DLD1 (cell line): ENCODE data around the gene DNAJC17.

ENCODE experiments used
- in situ Hi-C: cut with HindIII; loops from 2 replicates; pipeline ENCODE4 v1.10.0; 2017; ENCODE audit warnings: low sequenced_read_pairs

The DNAJC17 gene

GRCh38 chr15:40807028-40807887 is at the start of gene DNAJC17, which contains the start of gene ZFYVE19:
Gene DNAJC17, minus strand, starts transcription at chr15:40807473. Its CDS starts 27 bp downstream, at chr15:40807446.
Gene ZFYVE19, plus strand, starts transcription at chr15:40807089. Its CDS starts 501 bp downstream, at chr15:40807590.
- in situ Hi-C loops, result no loop called here

DNA sequence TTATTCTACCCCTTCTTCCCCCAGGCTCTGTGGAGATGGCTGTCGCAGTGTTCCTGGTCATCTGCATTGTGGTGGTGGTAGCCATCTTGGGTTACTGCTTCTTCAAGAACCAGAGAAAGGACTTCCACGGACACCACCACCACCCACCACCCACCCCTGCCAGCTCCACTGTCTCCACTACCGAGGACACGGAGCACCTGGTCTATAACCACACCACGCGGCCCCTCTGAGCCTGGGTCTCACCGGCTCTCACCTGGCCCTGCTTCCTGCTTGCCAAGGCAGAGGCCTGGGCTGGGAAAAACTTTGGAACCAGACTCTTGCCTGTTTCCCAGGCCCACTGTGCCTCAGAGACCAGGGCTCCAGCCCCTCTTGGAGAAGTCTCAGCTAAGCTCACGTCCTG is 49.5 kb upstream of the DNAJC17 start:
- in situ Hi-C loops, result no loop called here

DNA sequence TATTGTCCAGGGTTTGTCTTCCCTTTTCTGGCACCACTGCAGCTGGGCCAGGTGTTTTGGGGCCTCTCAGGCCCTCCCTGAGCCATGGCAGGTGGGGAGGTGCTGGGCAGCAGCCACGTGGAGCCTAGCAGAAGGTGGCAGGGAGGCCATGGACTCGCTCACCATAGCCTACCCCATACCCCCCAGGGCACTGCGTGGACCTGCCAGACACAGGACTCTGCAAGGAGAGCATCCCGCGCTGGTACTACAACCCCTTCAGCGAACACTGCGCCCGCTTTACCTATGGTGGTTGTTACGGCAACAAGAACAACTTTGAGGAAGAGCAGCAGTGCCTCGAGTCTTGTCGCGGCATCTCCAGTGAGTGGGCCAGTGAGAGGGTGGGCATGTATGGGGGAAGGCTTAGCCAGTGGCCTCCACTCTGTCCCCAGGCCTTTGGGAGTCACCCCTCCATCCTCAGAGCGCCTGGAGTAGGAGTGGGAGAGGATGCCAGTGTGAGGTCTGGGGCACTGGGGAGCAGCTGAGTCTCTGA is 48.5 kb upstream of the DNAJC17 start:
- in situ Hi-C loops, result no loop called here

DNA sequence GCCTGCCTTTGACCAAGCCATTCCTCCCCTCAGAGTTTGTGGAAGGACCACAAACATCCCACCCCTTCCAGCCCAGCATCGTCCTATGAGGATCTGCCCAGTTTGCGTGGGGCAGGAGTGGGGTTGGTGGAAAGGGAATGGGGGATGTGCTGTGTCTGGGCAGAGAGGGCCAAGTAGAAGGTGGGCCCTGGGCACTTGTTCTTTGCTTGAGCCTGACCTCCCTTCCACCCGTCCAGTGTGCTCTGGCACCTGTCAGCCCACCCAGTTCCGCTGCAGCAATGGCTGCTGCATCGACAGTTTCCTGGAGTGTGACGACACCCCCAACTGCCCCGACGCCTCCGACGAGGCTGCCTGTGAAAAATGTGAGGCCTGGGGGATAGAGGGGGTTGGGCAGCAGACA is 46.9 kb upstream of the DNAJC17 start:
- in situ Hi-C loops, result no loop called here

GRCh38 chr15:40853241-40853890 is 46.1 kb upstream of the DNAJC17 start:
- in situ Hi-C loops, result no loop called here

GRCh38 chr15:40852529-40852928 is 45.3 kb upstream of the DNAJC17 start:
- in situ Hi-C loops, result no loop called here

GRCh38 chr15:40850576-40851112 is 43.4 kb upstream of the DNAJC17 start:
- in situ Hi-C loops, result no loop called here

DNA sequence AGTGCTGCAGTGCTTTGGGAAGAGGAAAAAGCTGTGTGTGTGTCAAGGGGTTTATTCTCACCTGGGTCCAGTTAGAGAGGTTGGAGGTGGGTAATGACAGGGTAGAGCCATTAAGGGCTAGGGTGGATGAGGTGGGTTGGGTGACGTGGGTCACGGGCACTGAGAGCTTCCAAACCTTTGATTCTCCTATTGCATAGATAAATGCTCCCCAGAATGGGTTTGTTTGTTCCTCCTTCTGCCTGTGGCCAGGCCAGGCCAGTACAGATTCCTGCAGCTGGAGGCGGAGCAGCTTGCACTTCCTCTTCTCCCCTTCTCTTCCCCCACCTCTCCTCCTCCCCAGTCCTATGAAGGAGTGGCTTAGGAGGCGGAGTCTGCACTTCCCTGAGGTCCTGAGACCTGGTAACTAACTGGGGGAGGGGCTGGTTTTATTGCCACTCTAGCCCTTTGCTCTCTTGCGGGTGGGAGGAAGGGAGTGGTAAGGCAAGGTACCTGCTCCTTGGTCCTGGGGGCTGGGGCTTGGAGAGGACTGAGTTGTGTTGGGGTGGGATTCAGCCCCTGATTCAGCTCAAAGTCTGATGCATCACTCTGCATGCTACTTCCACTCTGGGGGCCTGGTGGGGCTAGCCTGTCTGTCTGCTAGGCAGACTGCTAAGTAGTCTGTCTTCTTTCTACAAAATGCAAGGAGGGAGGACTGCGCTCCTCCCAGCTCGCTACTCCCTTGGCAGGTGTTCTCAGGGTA is 40.1 kb upstream of the DNAJC17 start:
- in situ Hi-C loops, result no loop called here

- in situ Hi-C loops, result no loop called here
Measured at GRCh38 chr15:40846841-40847222, 39.6 kb upstream of the DNAJC17 start.

DNA sequence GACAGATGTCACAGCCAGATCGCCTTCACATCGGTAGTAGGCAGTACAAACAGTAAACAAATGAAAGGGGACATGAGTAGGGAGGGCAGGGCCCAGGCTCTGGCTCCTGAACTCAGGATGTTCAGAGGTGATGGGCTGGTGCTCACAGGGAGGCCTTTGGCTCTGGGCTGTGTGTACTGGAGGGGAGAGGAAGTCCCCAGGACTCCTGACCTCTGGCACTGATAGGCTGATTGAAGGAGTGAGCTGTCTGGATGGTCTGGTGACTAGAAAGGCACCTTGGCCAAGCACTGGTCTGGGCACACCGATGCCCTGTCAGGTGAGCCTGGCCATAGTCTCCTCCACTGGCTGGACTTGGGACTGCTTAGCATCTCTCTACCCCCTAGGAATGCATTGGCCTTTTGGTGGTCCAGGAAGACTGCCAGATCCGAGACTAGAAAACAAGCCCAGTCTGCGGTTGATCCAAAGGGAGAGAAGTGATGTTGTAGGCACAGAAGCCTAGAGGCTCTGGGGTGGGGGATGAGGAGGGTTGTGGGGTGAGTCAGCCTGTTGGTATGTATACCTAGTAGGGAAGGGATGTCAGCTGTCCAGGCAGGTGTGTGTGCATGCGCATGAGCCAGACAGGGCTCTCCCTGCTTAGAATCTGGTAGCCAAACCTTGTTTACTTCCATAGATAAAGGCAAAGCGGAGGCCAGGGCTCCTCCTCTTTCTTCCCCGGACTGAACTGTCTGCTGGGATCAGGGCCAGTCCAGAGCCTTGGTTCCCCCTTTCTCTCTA is 38.4 kb upstream of the DNAJC17 start:
- in situ Hi-C loops, result no loop called here

DNA sequence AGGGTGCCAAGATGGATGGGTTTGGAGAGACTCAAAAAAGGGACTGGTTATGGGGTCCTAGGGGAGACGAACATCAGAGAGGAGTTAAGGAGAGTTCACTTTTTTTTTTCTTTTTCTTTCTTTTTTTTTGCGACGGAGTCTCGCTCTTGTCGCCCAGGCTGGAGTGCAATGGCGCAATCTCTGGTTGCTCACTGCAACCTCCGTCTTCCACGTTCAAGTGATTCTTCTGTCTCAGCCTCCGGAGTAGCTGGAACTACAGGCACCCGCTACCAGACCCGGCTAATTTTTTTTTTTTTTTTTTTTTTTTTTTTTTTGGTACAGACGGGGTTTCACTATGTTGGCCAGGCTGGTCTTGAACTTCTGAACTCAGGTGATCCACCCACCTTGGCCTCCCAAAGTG is 37.8 kb upstream of the DNAJC17 start:
- in situ Hi-C loops, result no loop called here

DNA sequence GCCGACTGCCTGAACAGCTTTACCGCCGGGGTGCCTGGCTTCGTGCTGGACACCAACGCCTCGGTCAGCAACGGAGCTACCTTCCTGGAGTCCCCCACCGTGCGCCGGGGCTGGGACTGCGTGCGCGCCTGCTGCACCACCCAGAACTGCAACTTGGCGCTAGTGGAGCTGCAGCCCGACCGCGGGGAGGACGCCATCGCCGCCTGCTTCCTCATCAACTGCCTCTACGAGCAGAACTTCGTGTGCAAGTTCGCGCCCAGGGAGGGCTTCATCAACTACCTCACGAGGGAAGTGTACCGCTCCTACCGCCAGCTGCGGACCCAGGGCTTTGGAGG is 37.4 kb upstream of the DNAJC17 start:
- in situ Hi-C loops, result no loop called here

DNA sequence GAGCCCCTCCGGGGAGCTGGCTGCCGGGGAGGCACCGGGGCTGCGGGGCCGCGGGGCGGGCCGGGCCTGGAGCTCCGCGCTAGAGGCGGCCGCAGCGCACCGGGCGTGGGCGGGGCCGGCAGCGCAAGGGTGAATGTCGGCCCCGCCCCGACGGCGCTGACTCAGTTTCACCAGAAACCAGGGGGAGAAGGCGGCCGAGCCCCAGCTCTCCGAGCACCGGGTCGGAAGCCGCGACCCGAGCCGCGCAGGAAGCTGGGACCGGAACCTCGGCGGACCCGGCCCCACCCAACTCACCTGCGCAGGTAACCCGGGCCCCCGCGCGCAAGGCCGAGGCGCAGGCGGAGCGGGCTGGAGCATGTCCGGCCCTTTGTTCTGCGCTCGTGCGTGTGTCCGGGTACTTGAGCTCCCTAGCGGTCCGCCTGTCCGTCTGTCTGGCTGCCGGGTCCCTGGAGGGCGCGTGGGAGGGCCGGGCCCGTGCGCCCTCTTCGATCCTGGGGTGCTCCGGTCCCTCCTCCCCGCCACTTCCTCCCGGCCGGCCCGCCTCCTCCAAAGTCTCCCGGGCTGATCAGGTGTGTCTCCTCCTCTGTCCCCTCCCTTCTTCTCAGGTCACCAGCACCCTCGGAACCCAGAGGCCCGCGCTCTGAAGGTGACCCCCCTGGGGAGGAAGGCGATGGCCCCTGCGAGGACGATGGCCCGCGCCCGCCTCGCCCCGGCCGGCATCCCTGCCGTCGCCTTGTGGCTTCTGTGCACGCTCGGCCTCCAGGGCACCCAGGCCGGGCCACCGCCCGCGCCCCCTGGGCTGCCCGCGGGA is 36.8 kb upstream of the DNAJC17 start, which contains the start of gene SPINT1:
Gene SPINT1 (plus strand): TSS at position 164 of the 811 bp plus-strand sequence. CDS start 507 bp downstream, at position 671.
- in situ Hi-C loops, result no loop called here

DNA sequence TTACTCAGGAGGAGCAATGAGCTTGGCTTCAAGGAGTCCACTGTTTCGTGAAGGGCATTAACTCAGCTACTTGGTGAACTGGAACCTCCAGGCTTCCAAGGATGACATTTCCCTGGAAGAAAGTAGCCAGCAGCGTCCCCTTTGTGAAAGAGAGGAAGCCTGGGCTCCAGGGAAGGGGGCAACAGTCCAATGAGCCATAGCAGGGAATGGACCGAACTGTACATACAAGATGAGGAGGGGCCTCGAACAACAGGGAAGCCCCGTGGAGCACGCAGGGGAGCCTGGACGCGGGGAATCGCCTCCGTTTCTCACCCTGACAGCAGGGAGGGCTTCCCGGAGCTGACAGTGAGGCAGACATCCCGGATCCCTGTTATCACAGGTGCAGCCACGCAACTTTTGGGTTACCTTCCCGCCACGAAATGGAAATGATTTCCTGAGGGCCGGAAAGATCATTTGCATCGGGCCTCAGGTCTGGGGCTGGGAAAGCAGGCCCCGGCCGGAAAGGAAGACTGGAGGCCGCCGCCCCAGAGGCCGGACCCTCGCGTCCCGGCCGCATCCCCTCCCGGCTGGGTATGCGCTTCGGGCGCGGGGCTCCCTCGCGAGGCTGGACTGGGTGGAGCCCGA is 36.1 kb upstream of the DNAJC17 start:
- in situ Hi-C loops, result no loop called here

GRCh38 chr15:40841741-40842140 is 34.5 kb upstream of the DNAJC17 start:
- in situ Hi-C loops, result no loop called here

- in situ Hi-C loops, result no loop called here
Measured at GRCh38 chr15:40838756-40839155, 31.5 kb upstream of the DNAJC17 start.

GRCh38 chr15:40836020-40836419 is 28.7 kb upstream of the DNAJC17 start:
- in situ Hi-C loops, result no loop called here

GRCh38 chr15:40832903-40833302 is 25.6 kb upstream of the DNAJC17 start:
- in situ Hi-C loops, result no loop called here

- in situ Hi-C loops, result no loop called here
Measured at GRCh38 chr15:40831861-40832260, 24.6 kb upstream of the DNAJC17 start.
